GM19193 (cell line): ENCODE measurements around the gene VEZT.

Source experiments
- POLR2A ChIP-seq: IDR thresholded peaks from 4 replicates; pipeline ENCODE4 v1.6.1; 2011; ENCODE audit not compliant: insufficient read depth, insufficient read length; ENCODE audit errors: extremely low read depth

Gene VEZT

GRCh38 chr12:95192271-95192670 is 25.3 kb upstream of the VEZT start:
- no peak for TF ChIP-seq POLR2A

- TF ChIP-seq POLR2A = no peak
Measured at GRCh38 chr12:95193139-95193538, 24.5 kb upstream of the VEZT start.

- no peak for TF ChIP-seq POLR2A
Measured at GRCh38 chr12:95195122-95195521, 22.5 kb upstream of the VEZT start.

- TF ChIP-seq POLR2A = no peak
Measured at GRCh38 chr12:95197636-95198035, 20.0 kb upstream of the VEZT start.

- no peak for TF ChIP-seq POLR2A
Measured at GRCh38 chr12:95198914-95199313, 18.7 kb upstream of the VEZT start.

- no peak for TF ChIP-seq POLR2A
Measured at GRCh38 chr12:95200128-95200894, 17.3 kb upstream of the VEZT start.

GRCh38 chr12:95201056-95201670 is 16.4 kb upstream of the VEZT start:
- no peak for TF ChIP-seq POLR2A

- TF ChIP-seq POLR2A = no peak
Measured at GRCh38 chr12:95202691-95203486, 14.7 kb upstream of the VEZT start.

- no peak for TF ChIP-seq POLR2A
Measured at GRCh38 chr12:95203487-95204030, 14.0 kb upstream of the VEZT start.

- TF ChIP-seq POLR2A = no peak
Measured at GRCh38 chr12:95204141-95204866, 13.3 kb upstream of the VEZT start.

- no peak for TF ChIP-seq POLR2A
Measured at GRCh38 chr12:95205016-95205624, 12.5 kb upstream of the VEZT start.

- TF ChIP-seq POLR2A = no peak
Measured at GRCh38 chr12:95205685-95206084, 11.9 kb upstream of the VEZT start.

- TF ChIP-seq POLR2A = no peak
Measured at GRCh38 chr12:95206916-95207315, 10.7 kb upstream of the VEZT start.

GRCh38 chr12:95207407-95207806 is 10.2 kb upstream of the VEZT start:
- TF ChIP-seq POLR2A = no peak
